ENCODE measurements around the gene CILP. TPM values are rescaled to one million over a fixed set of nuclear protein-coding genes. Genes with fewer than 3 reads are reported as not detected.

CILP gene
- total and polyA plus RNA-seq, 5 donors, result 1.3 to 9.9 (median 3.2) TPM

DNA sequence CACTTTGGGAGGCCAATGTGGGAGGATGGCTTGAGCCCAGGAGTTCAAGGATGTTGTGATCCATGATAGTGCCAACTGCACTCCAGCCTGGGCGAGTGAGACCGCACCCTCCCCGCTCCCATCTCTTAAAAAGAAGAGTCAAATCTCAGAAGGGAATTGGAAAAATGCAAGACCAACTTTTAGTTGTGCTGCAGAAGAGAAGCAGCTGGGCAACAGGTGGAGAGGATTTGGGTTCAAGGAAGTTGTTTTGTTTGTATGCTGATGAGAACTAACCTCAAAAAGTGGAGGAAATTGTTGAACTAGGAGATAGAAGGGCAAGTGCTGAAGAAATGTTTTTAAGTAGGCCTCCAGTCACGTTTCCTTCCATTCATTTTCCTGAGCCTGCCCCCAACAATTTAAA lies 64.8 kb downstream of the CILP start:
- intact Hi-C loops (cut with DNase I), result no loop called here
- WGBS, result 86% methylated on average over 4 of the region's 4 CpGs
- Histone ChIP-seq H3K4me3 (ENCODE audit: low read length) (no peak overlapping the region), H3K27me3 (ENCODE audit: control insufficient read depth, insufficient read depth) (no peaks in the 10 kb centered on the region), H3K4me1 (ENCODE audit: control insufficient read depth, insufficient read depth, low read length) (no peaks in the 10 kb centered on the region), H3K9me3 (ENCODE audit: control insufficient read depth, low read length) (no peaks in the 10 kb centered on the region), H3K27ac (ENCODE audit: low read length) (no peak overlapping the region)
- no peak for ATAC-seq
- DNase-seq, result peak in 1 of 3 donors; percentile 16

Other genes with a start within 250 kb of the CILP start
- gene SPG21, start 221.6 kb downstream of the CILP start, total RNA-seq, result 10 to 100 TPM; 54.2 to 59.3 (median 56.0) TPM
- gene SPG21, start 221.6 kb downstream of the CILP start, polyA plus RNA-seq, result 49.8 TPM
- 10 to 100 TPM; 17.4 to 18.0 (median 17.7) TPM for gene MTFMT, start 181.8 kb downstream of the CILP start, total RNA-seq
- gene MTFMT, start 181.8 kb downstream of the CILP start, polyA plus RNA-seq, result 9.9 TPM
- not detected for gene SLC51B, start 166.1 kb downstream of the CILP start, total RNA-seq
- gene SLC51B, start 166.1 kb downstream of the CILP start, polyA plus RNA-seq, result not detected
- gene RASL12, start 143.5 kb downstream of the CILP start, total RNA-seq, result 10 to 100 TPM; 63.2 to 88.0 (median 70.0) TPM
- 68.8 TPM for gene RASL12, start 143.5 kb downstream of the CILP start, polyA plus RNA-seq
- gene KBTBD13, start 134.7 kb downstream of the CILP start, total RNA-seq, result 1 to 10 TPM; 2.8 to 8.9 (median 5.3) TPM
- 6.9 TPM for gene KBTBD13, start 134.7 kb downstream of the CILP start, polyA plus RNA-seq
- 1 to 10 TPM; 1.7 to 2.5 (median 1.8) TPM for gene UBAP1L, start 96.3 kb downstream of the CILP start, total RNA-seq
- 1.4 TPM for gene UBAP1L, start 96.3 kb downstream of the CILP start, polyA plus RNA-seq
- gene PDCD7, start 77.7 kb downstream of the CILP start, total RNA-seq, result 10 to 100 TPM; 13.3 to 20.9 (median 16.6) TPM
- 13.0 TPM for gene PDCD7, start 77.7 kb downstream of the CILP start, polyA plus RNA-seq
- gene CLPX, start 26.1 kb downstream of the CILP start, total RNA-seq, result 10 to 100 TPM; 44.7 to 51.2 (median 49.2) TPM
- 15.6 TPM for gene CLPX, start 26.1 kb downstream of the CILP start, polyA plus RNA-seq
- gene PARP16, start 75.4 kb upstream of the CILP start, total RNA-seq, result 1 to 10 TPM; 5.2 to 6.1 (median 5.5) TPM
- 4.3 TPM for gene PARP16, start 75.4 kb upstream of the CILP start, polyA plus RNA-seq
- gene RNU5A-1, start 84.6 kb upstream of the CILP start, total RNA-seq, result 10 to 100 TPM in 1 of 4 donors, not detected in 3; 12.5 TPM
- not detected for gene RNU5A-1, start 84.6 kb upstream of the CILP start, polyA plus RNA-seq
- gene RNU5B-1, start 93.2 kb upstream of the CILP start, total RNA-seq, result 10 to 100 TPM; 16.9 to 71.0 (median 42.7) TPM
- not detected for gene RNU5B-1, start 93.2 kb upstream of the CILP start, polyA plus RNA-seq
- gene IGDCC3, start 166.5 kb upstream of the CILP start, total RNA-seq, result under 1 TPM in 2 of 4 donors, not detected in 2; 0.09 to 0.14 TPM
- gene IGDCC3, start 166.5 kb upstream of the CILP start, polyA plus RNA-seq, result 0.09 TPM
- 1 to 10 TPM; 1.6 to 5.3 (median 4.4) TPM for gene IGDCC4, start 211.5 kb upstream of the CILP start, total RNA-seq
- gene IGDCC4, start 211.5 kb upstream of the CILP start, polyA plus RNA-seq, result 2.2 TPM

Data from right cardiac atrium (tissue), 5 donors.